PFSK-1 (cell line): ENCODE results near the gene SLC16A11.

Experiments
- POLR2AphosphoS5 ChIP-seq: IDR thresholded peaks from 2 replicates; pipeline ENCODE4 v1.6.1; 2012; ENCODE audit warnings: low read depth, mild to moderate bottlenecking, control low read depth, low read length, moderate library complexity
- TAF1 ChIP-seq: IDR thresholded peaks from 2 replicates; pipeline ENCODE4 v1.6.1; 2012; ENCODE audit warnings: low read length, control low read depth, borderline replicate concordance; ENCODE audit not compliant: insufficient read depth
- TF ChIP-seq, protein P1 (sequence below), 2 experiments: IDR thresholded peaks; 2 replicates each; pipeline versions ENCODE4 v1.6.1 to v1.8.0; 2011 to 2012; ENCODE audit warnings: low read depth in 2 of 2, low read length in 2 of 2, control low read depth in 1 of 2, inconsistent platforms in 1 of 2, mild to moderate bottlenecking in 1 of 2, moderate library complexity in 1 of 2; ENCODE audit not compliant: insufficient read depth in 1 of 2

DNA sequence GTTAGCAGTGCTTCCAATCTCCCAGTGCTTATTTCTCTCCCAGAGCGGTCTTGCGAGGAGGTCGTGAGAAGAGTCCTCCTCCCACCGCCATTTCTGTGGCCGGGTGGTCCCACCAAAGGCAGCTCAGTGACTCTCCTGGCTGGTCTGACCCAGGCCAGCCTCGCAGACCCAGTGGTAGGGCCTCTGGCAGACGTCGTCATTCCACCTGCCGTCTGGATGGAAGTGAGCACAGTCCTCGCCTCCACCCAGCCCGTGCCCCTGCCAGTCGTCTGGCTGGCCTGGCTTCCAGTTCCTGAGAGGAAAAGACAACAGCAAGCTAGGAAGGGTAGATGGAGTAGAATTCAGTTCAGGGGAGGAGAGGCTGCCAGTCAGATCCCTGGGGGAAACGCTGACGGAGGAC lies 31.0 kb upstream of the SLC16A11 start:
- TF ChIP-seq POLR2AphosphoS5 = no peak
- no peak for TF ChIP-seq TAF1
- TF ChIP-seq, protein P1, sequence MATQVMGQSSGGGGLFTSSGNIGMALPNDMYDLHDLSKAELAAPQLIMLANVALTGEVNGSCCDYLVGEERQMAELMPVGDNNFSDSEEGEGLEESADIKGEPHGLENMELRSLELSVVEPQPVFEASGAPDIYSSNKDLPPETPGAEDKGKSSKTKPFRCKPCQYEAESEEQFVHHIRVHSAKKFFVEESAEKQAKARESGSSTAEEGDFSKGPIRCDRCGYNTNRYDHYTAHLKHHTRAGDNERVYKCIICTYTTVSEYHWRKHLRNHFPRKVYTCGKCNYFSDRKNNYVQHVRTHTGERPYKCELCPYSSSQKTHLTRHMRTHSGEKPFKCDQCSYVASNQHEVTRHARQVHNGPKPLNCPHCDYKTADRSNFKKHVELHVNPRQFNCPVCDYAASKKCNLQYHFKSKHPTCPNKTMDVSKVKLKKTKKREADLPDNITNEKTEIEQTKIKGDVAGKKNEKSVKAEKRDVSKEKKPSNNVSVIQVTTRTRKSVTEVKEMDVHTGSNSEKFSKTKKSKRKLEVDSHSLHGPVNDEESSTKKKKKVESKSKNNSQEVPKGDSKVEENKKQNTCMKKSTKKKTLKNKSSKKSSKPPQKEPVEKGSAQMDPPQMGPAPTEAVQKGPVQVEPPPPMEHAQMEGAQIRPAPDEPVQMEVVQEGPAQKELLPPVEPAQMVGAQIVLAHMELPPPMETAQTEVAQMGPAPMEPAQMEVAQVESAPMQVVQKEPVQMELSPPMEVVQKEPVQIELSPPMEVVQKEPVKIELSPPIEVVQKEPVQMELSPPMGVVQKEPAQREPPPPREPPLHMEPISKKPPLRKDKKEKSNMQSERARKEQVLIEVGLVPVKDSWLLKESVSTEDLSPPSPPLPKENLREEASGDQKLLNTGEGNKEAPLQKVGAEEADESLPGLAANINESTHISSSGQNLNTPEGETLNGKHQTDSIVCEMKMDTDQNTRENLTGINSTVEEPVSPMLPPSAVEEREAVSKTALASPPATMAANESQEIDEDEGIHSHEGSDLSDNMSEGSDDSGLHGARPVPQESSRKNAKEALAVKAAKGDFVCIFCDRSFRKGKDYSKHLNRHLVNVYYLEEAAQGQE (IDR thresholded peaks at IDR 0.05; ENCODE audit: insufficient read depth in 1 of 2, low read depth in 2 of 2, low read length in 2 of 2) = no peak
